BLaER1 treated with 17β-estradiol and CSF1 and Interleukin-3, amounts not matched to agents 10 nM and 100 nM (cell line): ENCODE measurements around the gene NSMCE4A.

ENCODE experiments used
- H3K27ac ChIP-seq, 11 experiments: shearing (Covaris generic); formaldehyde crosslinking; 2 replicates each; pipeline ENCODE4 v1.8.1; 2022
- H3K27me3 ChIP-seq, 11 experiments: shearing (Covaris generic); formaldehyde crosslinking; 2 replicates each; pipeline ENCODE4 v1.8.1; 2022
- H3K36me3 ChIP-seq, 11 experiments: shearing (Covaris generic); formaldehyde crosslinking; 2 replicates each; pipeline ENCODE4 v1.8.1; 2022
- H3K4me1 ChIP-seq, 10 experiments: shearing (Covaris generic); formaldehyde crosslinking; 2 replicates each; pipeline ENCODE4 v1.8.1; 2022
- H3K4me2 ChIP-seq, 11 experiments: shearing (Covaris generic); formaldehyde crosslinking; 2 replicates each; pipeline ENCODE4 v1.8.1; 2022
- H3K4me3 ChIP-seq, 10 experiments: shearing (Covaris generic); formaldehyde crosslinking; 2 replicates each; pipeline ENCODE4 v1.8.1; 2022
- H3K9ac ChIP-seq, 11 experiments: shearing (Covaris generic); formaldehyde crosslinking; 2 replicates each; pipeline ENCODE4 v1.8.1; 2022
- H3K9me3 ChIP-seq, 11 experiments: shearing (Covaris generic); formaldehyde crosslinking; replicated peaks in 1 of 11; 2 replicates each; pipeline ENCODE4 v1.8.1; 2022
- H4K20me1 ChIP-seq, 11 experiments: shearing (Covaris generic); formaldehyde crosslinking; 2 replicates each; pipeline ENCODE4 v1.8.1; 2022
- Cebpa-rat ChIP-seq, 11 experiments: shearing (Covaris generic); IDR thresholded peaks; 2 replicates each; pipeline ENCODE4 v1.8.1; 2022

Gene NSMCE4A

GRCh38 chr10:121914661-121915060 is 60.4 kb downstream of the NSMCE4A start:
- Histone ChIP-seq H4K20me1 (no peaks in the 10 kb centered on the region), H3K9ac (no peak overlapping the region), H3K4me3 (no peak overlapping the region), H3K27ac (no peak overlapping the region), H3K36me3 (peaks cover 59 to 92% (median 70%) of the 10 kb centered on the region in 11 experiments), H3K27me3 (no peaks in the 10 kb centered on the region), H3K9me3 (peaks cover 9 to 11% (median 10%) of the 10 kb centered on the region in 11 experiments), H3K4me1 (peaks cover 0 to 9% (median 6%) of the 10 kb centered on the region in 10 experiments; a peak in 10 of 20 replicates), H3K4me2 (no peak overlapping the region)
- TF ChIP-seq Cebpa-rat (IDR thresholded peaks at IDR 0.05): no peak

- no peak overlapping the region for H3K4me2 ChIP-seq
- no peaks in the 10 kb centered on the region for H3K9me3 ChIP-seq
- H3K27ac ChIP-seq: peak overlapping the region in 1 of 11 experiments; percentile 14; a peak in 1 of 22 replicates
- peaks cover 61 to 93% (median 85%) of the 10 kb centered on the region in 11 experiments for H3K36me3 ChIP-seq
- no peaks in the 10 kb centered on the region for H3K4me1 ChIP-seq
- H3K4me3 ChIP-seq: no peak overlapping the region
- 0 out of 22 replicates have a peak, but pooled peaks cover 0 to 5% (median 0%) of the 10 kb centered on the region in 11 experiments for H4K20me1 ChIP-seq
- no peak overlapping the region for H3K9ac ChIP-seq
- H3K27me3 ChIP-seq: no peaks in the 10 kb centered on the region
- TF ChIP-seq Cebpa-rat (IDR thresholded peaks at IDR 0.05): no peak
Observed at GRCh38 chr10:121911421-121911697, 63.7 kb downstream of the NSMCE4A start.

GRCh38 chr10:121910673-121911420 is 64.2 kb downstream of the NSMCE4A start:
- Histone ChIP-seq H3K36me3 (peaks cover 66 to 93% (median 87%) of the 10 kb centered on the region in 11 experiments), H3K9ac (no peak overlapping the region), H4K20me1 (0 out of 22 replicates have a peak, but pooled peaks cover 0 to 5% (median 0%) of the 10 kb centered on the region in 11 experiments), H3K4me3 (no peak overlapping the region), H3K9me3 (no peaks in the 10 kb centered on the region), H3K4me1 (no peaks in the 10 kb centered on the region), H3K4me2 (no peak overlapping the region), H3K27me3 (no peaks in the 10 kb centered on the region), H3K27ac (peak overlapping the region in 2 of 11 experiments; percentile 13 to 14; a peak in 2 of 22 replicates)
- TF ChIP-seq Cebpa-rat (IDR thresholded peaks at IDR 0.05): no peak
